Duodenal mucosa (tissue), 2 donors: ENCODE measurements around the gene PECR.
"Not testable (repeated sequence)": the region's sequence is repeated elsewhere in the genome, so short reads cannot be mapped to it uniquely, and the experiment has no call there.

Source experiments
- H3K27ac ChIP-seq: one replicate; pipeline ENCODE4 v1.7.0; 2013; ENCODE audit warnings: low read depth, low read length
- H3K27me3 ChIP-seq, 2 donors: one replicate each; pipeline ENCODE4 v1.7.0; 2013; ENCODE audit warnings: low read length in 2 of 2, control low read depth in 1 of 2; ENCODE audit not compliant: insufficient read depth in 2 of 2, control insufficient read depth in 1 of 2
- H3K36me3 ChIP-seq, 2 donors: one replicate each; pipeline ENCODE4 v1.7.0; 2013; ENCODE audit warnings: low read length in 2 of 2, control low read depth in 1 of 2; ENCODE audit not compliant: insufficient read depth in 2 of 2, control insufficient read depth in 1 of 2
- H3K4me1 ChIP-seq, 2 donors: one replicate each; pipeline ENCODE4 v1.7.0; 2013; ENCODE audit warnings: low read length in 2 of 2, control low read depth in 1 of 2; ENCODE audit not compliant: insufficient read depth in 2 of 2, control insufficient read depth in 1 of 2
- H3K4me3 ChIP-seq, 2 donors: one replicate each; pipeline ENCODE4 v1.7.0; 2013; ENCODE audit warnings: low read length in 2 of 2, low read depth in 1 of 2
- H3K9ac ChIP-seq, 2 donors: one replicate each; pipeline ENCODE4 v1.7.0; 2013; ENCODE audit warnings: low read length in 2 of 2, low read depth in 1 of 2
- H3K9me3 ChIP-seq, 2 donors: one replicate each; pipeline ENCODE4 v1.7.0; 2013; ENCODE audit warnings: low read length in 2 of 2, control low read depth in 1 of 2; ENCODE audit not compliant: control insufficient read depth in 1 of 2

The PECR gene

GRCh38 chr2:215994911-215995310 is 86.7 kb downstream of the PECR start:
- H3K9ac ChIP-seq, result no peak overlapping the region
- peaks cover 7 to 13% of the 10 kb centered on the region in 2 donors for H3K36me3 ChIP-seq
- H3K4me1 ChIP-seq, result no peaks in the 10 kb centered on the region
- H3K27me3 ChIP-seq, result no peaks in the 10 kb centered on the region
- H3K27ac ChIP-seq, result no peak overlapping the region
- no peak overlapping the region for H3K4me3 ChIP-seq
- H3K9me3 ChIP-seq, result no peaks in the 10 kb centered on the region

GRCh38 chr2:215988556-215989207 is 92.9 kb downstream of the PECR start:
- H3K9ac ChIP-seq, H3K27ac ChIP-seq, H3K9me3 ChIP-seq, H3K27me3 ChIP-seq, H3K4me3 ChIP-seq, H3K36me3 ChIP-seq, H3K4me1 ChIP-seq: not testable (repeated sequence)
